Activated B cell treated with CpG ODN at 0.5 μM for 24 hours (primary cell): ENCODE measurements around the gene ZNF484. TPM values are rescaled to one million over a fixed set of nuclear protein-coding genes. Genes with fewer than 3 reads are reported as not detected.
A peak's percentile ranks its signal among the peaks of the same experiment; 100 is the strongest.
"Not testable (repeated sequence)": the region's sequence is repeated elsewhere in the genome, so short reads cannot be mapped to it uniquely, and the experiment has no call there.

ENCODE experiments used
- ATAC-seq: fragments of 200-7000 bp; cut with Tn5 transposase; one replicate; pipeline ENCODE4 v1.10.0; 2021; ENCODE audit warnings: low read depth, mild to moderate bottlenecking, moderate library complexity
- CTCF ChIA-PET: fragments of 350-600 bp; sonication (Branson Sonifier 250); formaldehyde crosslinking; loops from one replicate; lab custom pipeline; 2021; ENCODE audit warnings: antibody characterized with exemption; lab: Charles Lee
- POLR2A ChIA-PET: fragments of 350-600 bp; sonication (Branson Sonifier 250); formaldehyde crosslinking; loops from one replicate; lab custom pipeline; 2021; ENCODE audit warnings: antibody characterized with exemption; lab: Charles Lee
- DNase-seq: peaks from one replicate; pipeline ENCODE4 v3.0.0; 2022
- H3K27ac Mint-ChIP-seq: one replicate; pipeline ENCODE4 v1.8.0; 2020; ENCODE audit warnings: mixed read lengths
- H3K27me3 Mint-ChIP-seq: one replicate; pipeline ENCODE4 v1.8.0; 2021; ENCODE audit warnings: mixed read lengths
- H3K36me3 Mint-ChIP-seq: one replicate; pipeline ENCODE4 v1.8.0; 2021; ENCODE audit warnings: low read depth, mixed read lengths
- H3K4me1 Mint-ChIP-seq: one replicate; pipeline ENCODE4 v1.8.0; 2021; ENCODE audit warnings: mixed read lengths
- H3K4me3 Mint-ChIP-seq: one replicate; pipeline ENCODE4 v1.8.0; 2020; ENCODE audit warnings: mild to moderate bottlenecking, mixed read lengths
- H3K9me3 Mint-ChIP-seq: one replicate; pipeline ENCODE4 v1.8.0; 2020; ENCODE audit warnings: mixed read lengths
- CTCF ChIP-seq: fragments of 200-600 bp; IDR thresholded peaks from one replicate; pipeline ENCODE4 v1.8.0; 2022; ENCODE audit warnings: antibody characterized with exemption, mild to moderate bottlenecking
- intact Hi-C: fragments of 100-400 bp; cut with micrococcal nuclease; formaldehyde crosslinking; loops from one replicate; pipeline ENCODE4 v1.15.1; 2024
- total RNA-seq: library from RNA; stranded (reverse); gene quantifications from 2 replicates; pipeline ENCODE4 v1.2.3, GENCODE V29; 2022

ZNF484 gene
- total RNA-seq = 12.2 and 14.0 TPM in 2 replicates

- intact Hi-C loops = loop anchor here (1.0 to 10.0 kb wide), 12 partner anchors 87 to 1290 kb away; partner anchors contain the start of genes BARX1, CENPP, FAM120A and FAM120AOS
- H3K36me3 Mint-ChIP-seq = peaks cover 11% of the 10 kb centered on the region
- H3K27me3 Mint-ChIP-seq = no peaks in the 10 kb centered on the region
- peak; percentile 96 for ATAC-seq
- peak within 1 kb of the TSS; percentile 99 for H3K27ac Mint-ChIP-seq
- DNase-seq = peak; percentile 83
- no peak for TF ChIP-seq CTCF
- H3K4me1 Mint-ChIP-seq = peaks cover 28% of the 10 kb centered on the region
- H3K9me3 Mint-ChIP-seq = peaks cover 2% of the 10 kb centered on the region
- ChIA-PET CTCF (no interaction called here), POLR2A (interaction anchor here (0.8 kb wide), 1 partner anchor 689 kb away, joined by 3 read pairs; no protein-coding TSS in a partner anchor)
- peak within 1 kb of the TSS; percentile 99 for H3K4me3 Mint-ChIP-seq
Observed at GRCh38 chr9:92877531-92878430, at the start of gene ZNF484. ZNF484 (minus strand) TSS chr9:92878038; CDS start chr9:92875029, 3,009 bp downstream.

- intact Hi-C loops = no loop called here
- DNase-seq (no peak), ATAC-seq (no peak)
- TF ChIP-seq CTCF = no peak
- ChIA-PET CTCF (no interaction called here), POLR2A (no interaction called here)
- Mint-ChIP-seq H3K27ac (no peak overlapping the region), H3K4me3 (no peak overlapping the region), H3K27me3 (no peaks in the 10 kb centered on the region), H3K4me1 (peaks cover 9% of the 10 kb centered on the region), H3K36me3 (no peaks in the 10 kb centered on the region), H3K9me3 (no peaks in the 10 kb centered on the region)
Observed at GRCh38 chr9:92920437-92920836, 42.6 kb upstream of the ZNF484 start.

GRCh38 chr9:92917176-92917800 lies 39.5 kb upstream of the ZNF484 start:
- ATAC-seq (no peak), DNase-seq (no peak)
- intact Hi-C loops = no loop called here
- no peak overlapping the region for H3K27ac Mint-ChIP-seq
- H3K4me1 Mint-ChIP-seq = peaks cover 9% of the 10 kb centered on the region
- H3K36me3 Mint-ChIP-seq = no peaks in the 10 kb centered on the region
- ChIA-PET POLR2A (no interaction called here), CTCF (no interaction called here)
- no peak overlapping the region for H3K4me3 Mint-ChIP-seq
- H3K27me3 Mint-ChIP-seq = peaks cover 9% of the 10 kb centered on the region
- H3K9me3 Mint-ChIP-seq = no peaks in the 10 kb centered on the region
- TF ChIP-seq CTCF = no peak

GRCh38 chr9:92911511-92912475 lies 34.0 kb upstream of the ZNF484 start:
- Mint-ChIP-seq H3K4me3 (no peak overlapping the region), H3K36me3 (no peaks in the 10 kb centered on the region), H3K4me1 (peaks cover under 1% of the 10 kb centered on the region), H3K27ac (no peak overlapping the region), H3K9me3 (no peaks in the 10 kb centered on the region), H3K27me3 (peaks cover 41% of the 10 kb centered on the region)
- DNase-seq = no peak
- POLR2A ChIA-PET = no interaction called here
- no peak for TF ChIP-seq CTCF
- CTCF ChIA-PET = no interaction called here
- ATAC-seq = no peak
- intact Hi-C loops = no loop called here

GRCh38 chr9:92905137-92905536 lies 27.3 kb upstream of the ZNF484 start:
- CTCF ChIA-PET, H3K4me1 Mint-ChIP-seq, intact Hi-C loops, H3K27ac Mint-ChIP-seq, DNase-seq, ATAC-seq, POLR2A ChIA-PET, H3K36me3 Mint-ChIP-seq, H3K9me3 Mint-ChIP-seq, H3K4me3 Mint-ChIP-seq: not testable (repeated sequence)
- peaks cover 17% of the 10 kb centered on the region for H3K27me3 Mint-ChIP-seq
